DND-41 (cell line): Measurements from ENCODE around the gene NLRX1.

Source experiments
- ATAC-seq: fragments of 200-7000 bp; cut with Tn5 transposase; 3 replicates; pipeline ENCODE4 v1.9.1; 2021; ENCODE audit warnings: low read depth; ENCODE audit not compliant: insufficient read depth
- DNase-seq: peaks from one replicate; pipeline ENCODE4 v3.0.0-alpha.2; 2020
- H2AFZ ChIP-seq: 2 replicates; pipeline ENCODE4 v1.6.0; 2012; ENCODE audit warnings: low read depth, low read length
- H3K27ac ChIP-seq: 2 replicates; pipeline ENCODE4 v1.5.1; 2012; ENCODE audit warnings: low read length, inconsistent platforms
- H3K27me3 ChIP-seq: fragments of 200-600 bp; sonication (generic); 2 replicates; pipeline ENCODE4 v1.6.0; 2012; ENCODE audit warnings: low read length, mild to moderate bottlenecking, inconsistent platforms; ENCODE audit not compliant: insufficient read depth, poor library complexity
- H3K36me3 ChIP-seq: 2 replicates; pipeline ENCODE4 v1.5.1; 2012; ENCODE audit warnings: low read length, inconsistent platforms; ENCODE audit not compliant: insufficient read depth
- H3K4me1 ChIP-seq: 2 replicates; pipeline ENCODE4 v1.5.1; 2012; ENCODE audit warnings: mild to moderate bottlenecking, low read length; ENCODE audit not compliant: insufficient read depth
- H3K4me2 ChIP-seq: 2 replicates; pipeline ENCODE4 v1.6.0; 2012; ENCODE audit warnings: mild to moderate bottlenecking, moderate library complexity, low read length, inconsistent platforms; ENCODE audit not compliant: insufficient read depth
- H3K4me3 ChIP-seq, 2 experiments: fragments of 200-600 bp in 1 of 2; shearing (Covaris generic) in 1 of 2; 2 replicates each; pipeline ENCODE4 v1.5.1; 2012 to 2016; ENCODE audit warnings: inconsistent platforms in 2 of 2, low read length in 2 of 2, mild to moderate bottlenecking in 2 of 2, low read depth in 1 of 2, moderate library complexity in 1 of 2
- H3K79me2 ChIP-seq: 2 replicates; pipeline ENCODE4 v1.6.0; 2012; ENCODE audit warnings: low read length, inconsistent platforms; ENCODE audit not compliant: insufficient read depth
- H3K9ac ChIP-seq: 2 replicates; pipeline ENCODE4 v1.6.0; 2012; ENCODE audit warnings: low read depth, mild to moderate bottlenecking, inconsistent platforms, low read length, moderate library complexity
- H3K9me3 ChIP-seq: 2 replicates; pipeline ENCODE4 v1.5.1; 2012; ENCODE audit warnings: low read length, moderate library complexity, mild to moderate bottlenecking, inconsistent platforms; ENCODE audit not compliant: insufficient read depth, severe bottlenecking
- H4K20me1 ChIP-seq: 2 replicates; pipeline ENCODE4 v1.6.0; 2012; ENCODE audit warnings: low read length; ENCODE audit not compliant: insufficient read depth
- CTCF ChIP-seq: IDR thresholded peaks from 2 replicates; pipeline ENCODE4 v1.5.1; 2012; ENCODE audit warnings: borderline replicate concordance, low read length, moderate library complexity, mild to moderate bottlenecking; ENCODE audit not compliant: poor library complexity, severe bottlenecking; ENCODE audit errors: extremely low read depth
- EZH2 ChIP-seq: IDR thresholded peaks from 3 replicates; pipeline ENCODE4 v1.6.1; 2012; ENCODE audit warnings: borderline replicate concordance, low read depth, mild to moderate bottlenecking, moderate library complexity, low read length, inconsistent platforms; ENCODE audit not compliant: severe bottlenecking

The NLRX1 gene

DNA sequence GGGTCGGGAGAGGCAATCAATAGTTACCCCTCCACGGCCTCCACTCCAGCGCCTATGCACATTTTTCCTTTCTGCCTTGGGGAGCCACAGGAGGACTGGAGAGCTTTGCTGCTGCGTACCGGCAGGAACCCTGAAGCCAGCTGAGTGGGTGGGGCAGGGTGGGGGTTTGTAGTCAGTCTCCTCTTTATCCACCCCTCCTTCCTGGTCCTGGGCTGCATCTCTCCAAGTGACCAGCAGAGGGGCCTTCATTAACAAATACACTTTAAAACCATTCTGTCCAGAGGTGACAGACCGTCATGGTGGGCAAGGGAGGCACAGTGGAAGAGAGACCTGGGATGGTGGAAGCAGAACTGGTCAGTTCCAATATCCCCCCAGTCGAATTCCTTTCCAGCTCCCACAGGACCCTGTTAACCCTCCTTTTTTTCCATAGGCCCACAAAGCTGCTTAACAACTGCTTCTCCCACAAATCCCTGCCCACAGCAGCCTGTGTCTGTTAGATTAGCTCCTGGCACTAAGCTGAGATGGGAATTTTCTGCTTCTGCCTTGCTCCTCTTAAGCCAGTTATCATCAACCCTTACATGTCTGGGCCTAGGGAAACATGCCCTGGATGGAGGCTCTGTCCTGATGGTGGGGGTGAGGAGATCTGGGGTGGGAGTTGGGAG lies 23.6 kb upstream of the NLRX1 start:
- peaks cover 8% of the 10 kb centered on the region; the same call in 1 of the 2 replicates for H4K20me1 ChIP-seq
- peak; percentile 27; the same call in 2 of the 3 replicates for ATAC-seq
- H3K79me2 ChIP-seq: no peaks in the 10 kb centered on the region
- no peak overlapping the region for H3K27ac ChIP-seq
- peaks cover 19% of the 10 kb centered on the region for H3K4me1 ChIP-seq
- DNase-seq: peak; percentile 26
- no peaks in the 10 kb centered on the region for H3K36me3 ChIP-seq
- no peak overlapping the region for H3K4me3 ChIP-seq
- peaks cover 40% of the 10 kb centered on the region for H3K27me3 ChIP-seq
- H3K4me2 ChIP-seq: no peak overlapping the region
- H2AFZ ChIP-seq: no peak overlapping the region
- TF ChIP-seq EZH2 (no peak), CTCF (peak; percentile 40)
- no peak overlapping the region for H3K9ac ChIP-seq
- H3K9me3 ChIP-seq: no peaks in the 10 kb centered on the region

- H3K36me3 ChIP-seq: no peaks in the 10 kb centered on the region
- DNase-seq: no peak
- ATAC-seq: no peak
- no peaks in the 10 kb centered on the region for H3K79me2 ChIP-seq
- H3K9ac ChIP-seq: no peak overlapping the region
- H3K27me3 ChIP-seq: peaks cover 46% of the 10 kb centered on the region
- peaks cover 8% of the 10 kb centered on the region; the same call in 1 of the 2 replicates for H4K20me1 ChIP-seq
- H3K4me2 ChIP-seq: no peak overlapping the region
- no peak for TF ChIP-seq CTCF
- no peak for TF ChIP-seq EZH2
- H2AFZ ChIP-seq: no peak overlapping the region
- H3K9me3 ChIP-seq: no peaks in the 10 kb centered on the region
- no peak overlapping the region for H3K27ac ChIP-seq
- peaks cover 19% of the 10 kb centered on the region for H3K4me1 ChIP-seq
- H3K4me3 ChIP-seq: no peak overlapping the region
These were observed 23.0 kb upstream of the NLRX1 start for GRCh38 chr11:119145551-119145950.

GRCh38 chr11:119147604-119148333 lies 20.8 kb upstream of the NLRX1 start:
- Histone ChIP-seq H3K4me3 (no peak overlapping the region), H3K9me3 (no peaks in the 10 kb centered on the region), H3K4me2 (peak overlapping the region; percentile 85; the same call in 1 of the 2 replicates), H3K79me2 (no peaks in the 10 kb centered on the region), H3K27me3 (peaks cover 61% of the 10 kb centered on the region), H3K27ac (no peak overlapping the region), H2AFZ (peak overlapping the region; percentile 80; the same call in 1 of the 2 replicates), H3K9ac (no peak overlapping the region), H4K20me1 (peaks cover 8% of the 10 kb centered on the region; the same call in 1 of the 2 replicates), H3K4me1 (peaks cover 19% of the 10 kb centered on the region), H3K36me3 (no peaks in the 10 kb centered on the region)
- DNase-seq (peak; percentile 53), ATAC-seq (peak; percentile 77)
- TF ChIP-seq EZH2 (no peak), CTCF (no peak)
